ENCODE results near the gene GYPE.
"Not testable (repeated sequence)": the region's sequence is repeated elsewhere in the genome, so short reads cannot be mapped to it uniquely, and the experiment has no call there.

The GYPE gene

GRCh38 chr4:143907811-143908210 is 2.5 kb upstream of the GYPE start:
- not testable (repeated sequence) for DNase-seq (ENCODE audit: low spot score)
- in situ Hi-C loops (cut with MboI; ENCODE audit: low sequenced_read_pairs, unreplicated experiment) = loop anchor here (25.0 kb wide), 1 partner anchor 346 kb away; no protein-coding TSS in a partner anchor
- TF ChIP-seq, protein P1, sequence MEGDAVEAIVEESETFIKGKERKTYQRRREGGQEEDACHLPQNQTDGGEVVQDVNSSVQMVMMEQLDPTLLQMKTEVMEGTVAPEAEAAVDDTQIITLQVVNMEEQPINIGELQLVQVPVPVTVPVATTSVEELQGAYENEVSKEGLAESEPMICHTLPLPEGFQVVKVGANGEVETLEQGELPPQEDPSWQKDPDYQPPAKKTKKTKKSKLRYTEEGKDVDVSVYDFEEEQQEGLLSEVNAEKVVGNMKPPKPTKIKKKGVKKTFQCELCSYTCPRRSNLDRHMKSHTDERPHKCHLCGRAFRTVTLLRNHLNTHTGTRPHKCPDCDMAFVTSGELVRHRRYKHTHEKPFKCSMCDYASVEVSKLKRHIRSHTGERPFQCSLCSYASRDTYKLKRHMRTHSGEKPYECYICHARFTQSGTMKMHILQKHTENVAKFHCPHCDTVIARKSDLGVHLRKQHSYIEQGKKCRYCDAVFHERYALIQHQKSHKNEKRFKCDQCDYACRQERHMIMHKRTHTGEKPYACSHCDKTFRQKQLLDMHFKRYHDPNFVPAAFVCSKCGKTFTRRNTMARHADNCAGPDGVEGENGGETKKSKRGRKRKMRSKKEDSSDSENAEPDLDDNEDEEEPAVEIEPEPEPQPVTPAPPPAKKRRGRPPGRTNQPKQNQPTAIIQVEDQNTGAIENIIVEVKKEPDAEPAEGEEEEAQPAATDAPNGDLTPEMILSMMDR (IDR thresholded peaks at IDR 0.05; ENCODE audit: borderline replicate concordance, control extremely low read depth, extremely low read depth, insufficient read depth, missing control alignments) = peak; percentile 55

DNA sequence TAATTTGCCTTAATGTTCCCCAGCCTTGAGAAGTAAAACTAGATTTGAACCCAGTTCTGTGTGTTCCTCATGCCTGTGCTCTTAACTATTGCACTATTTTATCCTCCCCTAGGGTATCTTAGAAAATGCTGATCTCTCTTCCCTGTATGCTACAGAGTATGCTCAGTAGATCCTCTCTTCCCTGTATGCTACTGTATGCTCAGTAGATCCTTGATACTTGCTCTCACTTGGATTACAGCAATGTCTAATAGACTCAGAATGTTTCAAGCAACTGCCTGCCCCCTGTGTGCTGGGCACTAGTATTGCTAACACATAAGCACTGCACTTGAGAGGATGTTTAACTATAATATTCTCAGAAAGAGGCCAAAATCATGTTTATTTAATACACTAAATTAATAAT is 928 bp downstream of the GYPE start:
- in situ Hi-C loops (cut with MboI; ENCODE audit: low sequenced_read_pairs, unreplicated experiment) = loop anchor here (25.0 kb wide), 1 partner anchor 342 kb away; no protein-coding TSS in a partner anchor
- DNase-seq (ENCODE audit: low spot score) = not testable (repeated sequence)

GRCh38 chr4:143890323-143890722 is 15.0 kb downstream of the GYPE start:
- DNase-seq (ENCODE audit: low spot score); in situ Hi-C loops (cut with MboI; ENCODE audit: low sequenced_read_pairs, unreplicated experiment): not testable (repeated sequence)

DNA sequence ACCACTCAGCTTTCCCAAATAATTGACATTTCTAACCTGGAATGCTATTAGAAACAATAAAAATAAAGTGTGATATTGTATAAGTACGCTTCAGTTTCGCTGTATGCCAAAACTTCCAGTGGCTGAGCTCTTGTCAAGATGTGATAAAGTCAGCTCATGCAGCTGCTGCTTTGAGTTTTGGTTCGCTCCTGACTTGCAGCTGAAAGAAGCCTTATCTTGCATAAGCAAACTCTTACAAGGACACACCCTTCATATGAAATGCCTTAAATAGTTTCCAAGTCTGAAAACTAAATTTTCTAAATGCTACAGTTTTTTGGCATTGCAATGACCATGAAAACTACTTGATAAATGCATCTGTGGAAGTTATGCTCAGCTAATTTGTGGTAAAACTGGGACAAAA is 17.2 kb downstream of the GYPE start:
- DNase-seq (ENCODE audit: low spot score); in situ Hi-C loops (cut with MboI; ENCODE audit: low sequenced_read_pairs, unreplicated experiment): not testable (repeated sequence)

DNA sequence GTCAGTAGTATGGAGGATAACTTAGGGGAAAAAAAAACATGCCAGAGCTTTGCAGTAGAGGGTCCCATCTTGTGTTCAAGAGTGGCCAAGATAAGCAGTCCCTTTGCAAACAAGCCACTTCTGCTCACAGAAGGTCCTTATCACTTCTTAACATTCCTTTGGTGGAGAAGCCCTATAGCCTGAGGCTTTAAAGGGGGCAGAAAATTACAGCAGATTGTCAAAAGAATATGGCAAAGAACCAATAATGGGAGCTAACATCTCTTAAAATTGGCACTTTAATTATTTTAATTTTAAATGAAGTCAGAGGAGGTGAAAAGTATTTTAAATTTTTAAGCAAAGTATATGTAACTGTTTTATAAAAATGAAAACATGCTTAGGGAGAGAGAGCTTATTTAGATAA is 20.4 kb downstream of the GYPE start:
- DNase-seq (ENCODE audit: low spot score); in situ Hi-C loops (cut with MboI; ENCODE audit: low sequenced_read_pairs, unreplicated experiment): not testable (repeated sequence)

DNA sequence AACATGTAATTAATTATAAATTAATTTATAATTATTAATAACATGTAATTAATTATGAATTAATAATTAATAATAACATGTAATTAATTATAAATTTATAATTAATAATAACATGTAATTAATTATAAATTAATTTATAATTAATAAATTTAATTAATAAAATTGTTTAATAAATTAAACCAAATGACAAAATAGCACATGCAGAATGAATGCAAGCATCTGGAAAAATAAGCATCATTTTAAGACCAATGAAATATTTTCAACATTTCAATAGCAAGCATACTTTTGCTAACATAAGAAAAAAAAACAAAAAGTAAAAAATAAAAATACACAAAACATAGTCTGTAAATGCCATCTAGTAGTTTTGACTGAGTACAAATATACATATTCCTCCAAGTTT is 21.8 kb downstream of the GYPE start:
- DNase-seq (ENCODE audit: low spot score) = no peak
- in situ Hi-C loops (cut with MboI; ENCODE audit: low sequenced_read_pairs, unreplicated experiment) = no loop called here
- TF ChIP-seq, protein P1 (IDR thresholded peaks at IDR 0.05; ENCODE audit: borderline replicate concordance, control extremely low read depth, extremely low read depth, insufficient read depth, missing control alignments) = no peak

- in situ Hi-C loops (cut with MboI; ENCODE audit: low sequenced_read_pairs, unreplicated experiment) = no loop called here
- TF ChIP-seq, protein P1 (IDR thresholded peaks at IDR 0.05; ENCODE audit: borderline replicate concordance, control extremely low read depth, extremely low read depth, insufficient read depth, missing control alignments) = no peak
- no peak for DNase-seq (ENCODE audit: low spot score)
Observed at GRCh38 chr4:143882892-143883291, 22.5 kb downstream of the GYPE start.

- DNase-seq (ENCODE audit: low spot score); in situ Hi-C loops (cut with MboI; ENCODE audit: low sequenced_read_pairs, unreplicated experiment): not testable (repeated sequence)
Observed at GRCh38 chr4:143879561-143879960, 25.8 kb downstream of the GYPE start.

- in situ Hi-C loops (cut with MboI; ENCODE audit: low sequenced_read_pairs, unreplicated experiment); DNase-seq (ENCODE audit: low spot score): not testable (repeated sequence)
Observed at GRCh38 chr4:143875357-143875756, 30.0 kb downstream of the GYPE start.

- in situ Hi-C loops (cut with MboI; ENCODE audit: low sequenced_read_pairs, unreplicated experiment); DNase-seq (ENCODE audit: low spot score): not testable (repeated sequence)
Observed at GRCh38 chr4:143870523-143871268, 34.7 kb downstream of the GYPE start.

GRCh38 chr4:143869925-143870324 is 35.4 kb downstream of the GYPE start:
- DNase-seq (ENCODE audit: low spot score); in situ Hi-C loops (cut with MboI; ENCODE audit: low sequenced_read_pairs, unreplicated experiment): not testable (repeated sequence)

GRCh38 chr4:143862716-143863115 is 42.6 kb downstream of the GYPE start:
- DNase-seq (ENCODE audit: low spot score); in situ Hi-C loops (cut with MboI; ENCODE audit: low sequenced_read_pairs, unreplicated experiment): not testable (repeated sequence)
